ENCODE measurements around the gene SPECC1L. TPM values are rescaled to one million over a fixed set of nuclear protein-coding genes. Genes with fewer than 3 reads are reported as not detected.
"Not testable (repeated sequence)": the region's sequence is repeated elsewhere in the genome, so short reads cannot be mapped to it uniquely, and the experiment has no call there.

The SPECC1L gene
- total RNA-seq, 2 donors from 2014 or later: 39.6 to 63.2 TPM

DNA sequence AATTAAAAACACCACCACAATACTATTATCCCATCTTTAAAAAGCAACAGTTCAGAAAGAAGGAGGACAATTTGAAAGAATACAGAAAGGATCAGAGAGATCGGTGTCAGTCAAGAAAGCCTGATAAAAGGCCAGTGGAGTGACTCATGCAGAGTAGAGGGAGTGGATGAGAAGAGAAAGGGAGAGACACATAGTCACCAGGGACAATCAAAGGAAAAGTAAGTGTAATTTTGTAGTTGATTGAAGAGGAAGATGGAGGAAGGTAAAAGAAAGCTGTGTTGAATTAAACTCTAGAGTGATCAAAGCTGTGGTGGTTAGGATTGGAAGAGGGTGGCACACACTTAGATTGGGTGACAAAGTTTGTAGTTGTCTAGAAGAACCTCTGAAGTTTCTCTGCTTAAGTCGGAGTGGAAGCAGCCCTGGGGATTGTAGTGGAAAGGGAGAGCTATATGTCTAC lies 14.1 kb downstream of the SPECC1L start:
- 74% methylated on average over 2 of the region's 2 CpGs for WGBS
- no peak for TF ChIP-seq POLR2AphosphoS5 (IDR thresholded peaks at IDR 0.05)
- TF ChIP-seq POLR2A (IDR thresholded peaks at IDR 0.05): no peak
- DNase-seq (ENCODE audit: low spot score): no peak
- Histone ChIP-seq H3K27me3 (replicated peaks; ENCODE audit: insufficient read depth) (no peaks in the 10 kb centered on the region), H3K9me3 (no peaks in the 10 kb centered on the region), H3K4me1 (replicated peaks) (peaks cover 7% of the 10 kb centered on the region), H3K36me3 (no peaks in the 10 kb centered on the region), H3K4me3 (no peak overlapping the region), H3K27ac (no peak overlapping the region)
- intact Hi-C loops (cut with DNase I): loop anchor here (10.0 kb wide), 1 partner anchor 130 kb away; no protein-coding TSS in a partner anchor

DNA sequence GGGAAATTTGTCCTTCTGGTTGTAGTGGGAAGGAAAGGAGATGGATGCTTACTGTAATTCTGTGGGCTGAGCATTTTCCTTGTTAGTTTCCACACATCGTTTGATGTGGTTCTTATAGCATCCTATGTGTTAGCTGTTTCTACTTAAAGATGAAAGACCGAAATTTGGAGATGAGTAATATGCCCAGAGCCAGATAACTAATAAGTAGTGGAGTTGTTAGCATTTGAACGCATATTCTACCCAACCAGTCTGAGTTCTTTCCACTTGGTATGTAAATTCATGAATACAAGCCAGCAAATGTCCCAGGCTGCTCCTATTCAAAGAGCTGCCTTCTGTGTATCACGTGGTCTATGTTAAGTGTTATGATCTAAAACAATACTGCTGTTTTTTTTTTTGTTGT lies 14.6 kb downstream of the SPECC1L start:
- 66% methylated on average over 4 of the region's 4 CpGs for WGBS
- no peak for DNase-seq (ENCODE audit: low spot score)
- intact Hi-C loops (cut with DNase I): loop anchor here (10.0 kb wide), 1 partner anchor 130 kb away; no protein-coding TSS in a partner anchor
- Histone ChIP-seq H3K36me3 (no peaks in the 10 kb centered on the region), H3K9me3 (no peaks in the 10 kb centered on the region), H3K27me3 (replicated peaks; ENCODE audit: insufficient read depth) (no peaks in the 10 kb centered on the region), H3K4me1 (replicated peaks) (peaks cover 7% of the 10 kb centered on the region), H3K27ac (no peak overlapping the region), H3K4me3 (no peak overlapping the region)
- TF ChIP-seq, protein P1, sequence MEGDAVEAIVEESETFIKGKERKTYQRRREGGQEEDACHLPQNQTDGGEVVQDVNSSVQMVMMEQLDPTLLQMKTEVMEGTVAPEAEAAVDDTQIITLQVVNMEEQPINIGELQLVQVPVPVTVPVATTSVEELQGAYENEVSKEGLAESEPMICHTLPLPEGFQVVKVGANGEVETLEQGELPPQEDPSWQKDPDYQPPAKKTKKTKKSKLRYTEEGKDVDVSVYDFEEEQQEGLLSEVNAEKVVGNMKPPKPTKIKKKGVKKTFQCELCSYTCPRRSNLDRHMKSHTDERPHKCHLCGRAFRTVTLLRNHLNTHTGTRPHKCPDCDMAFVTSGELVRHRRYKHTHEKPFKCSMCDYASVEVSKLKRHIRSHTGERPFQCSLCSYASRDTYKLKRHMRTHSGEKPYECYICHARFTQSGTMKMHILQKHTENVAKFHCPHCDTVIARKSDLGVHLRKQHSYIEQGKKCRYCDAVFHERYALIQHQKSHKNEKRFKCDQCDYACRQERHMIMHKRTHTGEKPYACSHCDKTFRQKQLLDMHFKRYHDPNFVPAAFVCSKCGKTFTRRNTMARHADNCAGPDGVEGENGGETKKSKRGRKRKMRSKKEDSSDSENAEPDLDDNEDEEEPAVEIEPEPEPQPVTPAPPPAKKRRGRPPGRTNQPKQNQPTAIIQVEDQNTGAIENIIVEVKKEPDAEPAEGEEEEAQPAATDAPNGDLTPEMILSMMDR (IDR thresholded peaks at IDR 0.05): no peak
- TF ChIP-seq POLR2A (IDR thresholded peaks at IDR 0.05): no peak

DNA sequence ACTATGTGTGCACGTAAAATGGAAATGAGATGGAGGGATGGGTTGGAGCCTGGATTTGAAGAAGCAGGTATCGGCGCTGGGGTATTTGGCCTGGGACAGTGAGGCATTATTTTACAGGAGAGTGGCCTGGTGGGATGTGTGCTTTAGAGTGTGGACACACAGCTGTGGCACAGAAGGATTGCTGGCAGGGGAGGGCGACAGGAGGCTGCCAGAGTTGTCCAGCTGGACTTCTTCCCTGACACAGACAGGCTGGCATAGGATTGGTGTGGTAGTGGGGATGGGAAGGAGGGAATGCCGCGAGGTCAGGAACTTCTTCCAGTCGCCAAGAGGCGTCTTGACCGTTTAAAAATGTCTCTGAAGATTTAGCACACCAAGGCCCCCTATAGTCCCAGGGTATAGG lies 16.6 kb downstream of the SPECC1L start:
- not testable (repeated sequence) for H3K27me3 ChIP-seq (replicated peaks; ENCODE audit: insufficient read depth); H3K4me3 ChIP-seq; DNase-seq (ENCODE audit: low spot score); H3K9me3 ChIP-seq; H3K36me3 ChIP-seq
- Histone ChIP-seq H3K27ac (peak overlapping the region in 1 of 2 donors; percentile 19), H3K4me1 (replicated peaks) (peaks cover 19% of the 10 kb centered on the region)
- intact Hi-C loops (cut with DNase I): loop anchor here (10.0 kb wide), 1 partner anchor 128 kb away; no protein-coding TSS in a partner anchor
- 74% methylated on average over 5 of the region's 9 CpGs for WGBS

GRCh38 chr22:24287801-24288200 lies 17.2 kb downstream of the SPECC1L start:
- intact Hi-C loops (cut with DNase I): loop anchor here (10.0 kb wide), 1 partner anchor 127 kb away; no protein-coding TSS in a partner anchor
- peaks cover 19% of the 10 kb centered on the region for H3K4me1 ChIP-seq (replicated peaks)
- H3K9me3 ChIP-seq; H3K36me3 ChIP-seq; H3K27me3 ChIP-seq (replicated peaks; ENCODE audit: insufficient read depth); H3K4me3 ChIP-seq; DNase-seq (ENCODE audit: low spot score): not testable (repeated sequence)
- WGBS: 61% methylated on average over 6 of the region's 6 CpGs
- H3K27ac ChIP-seq: peak overlapping the region in 1 of 2 donors; percentile 19

DNA sequence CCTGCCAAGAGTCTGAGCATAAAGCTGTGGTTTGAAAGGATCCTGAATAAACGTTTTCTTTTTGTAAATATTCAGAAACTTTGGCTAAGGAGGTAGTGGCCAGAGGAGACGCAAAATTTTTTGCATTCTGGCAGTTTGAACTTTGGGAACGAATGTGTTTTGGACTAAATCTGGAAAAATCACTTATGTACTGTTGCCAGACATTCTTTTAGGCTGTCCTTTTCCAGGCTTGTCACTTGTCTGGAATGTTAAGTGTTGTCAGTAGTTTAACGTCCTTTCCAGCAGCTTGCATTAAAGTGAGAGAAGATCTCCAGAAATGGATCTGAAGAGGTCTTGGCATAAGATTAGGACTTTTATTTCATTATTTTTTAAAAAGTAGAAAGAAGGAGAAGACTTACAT lies 18.5 kb downstream of the SPECC1L start:
- 10% methylated on average over 4 of the region's 4 CpGs for WGBS
- H3K27ac ChIP-seq: peak overlapping the region in 1 of 2 donors; percentile 49
- no peak for TF ChIP-seq POLR2A (IDR thresholded peaks at IDR 0.05)
- TF ChIP-seq, protein P1 (IDR thresholded peaks at IDR 0.05): no peak
- TF ChIP-seq POLR2AphosphoS5 (IDR thresholded peaks at IDR 0.05): no peak
- no peaks in the 10 kb centered on the region for H3K9me3 ChIP-seq
- DNase-seq (ENCODE audit: low spot score): no peak
- H3K27me3 ChIP-seq (replicated peaks; ENCODE audit: insufficient read depth): no peaks in the 10 kb centered on the region
- no peaks in the 10 kb centered on the region for H3K36me3 ChIP-seq
- H3K4me1 ChIP-seq (replicated peaks): peaks cover 22% of the 10 kb centered on the region
- intact Hi-C loops (cut with DNase I): loop anchor here (10.0 kb wide), 1 partner anchor 126 kb away; no protein-coding TSS in a partner anchor
- H3K4me3 ChIP-seq: no peak overlapping the region

- 10% methylated on average over 4 of the region's 4 CpGs for WGBS
- peaks cover 22% of the 10 kb centered on the region for H3K4me1 ChIP-seq (replicated peaks)
Measured at GRCh38 chr22:24289741-24290163, 19.1 kb downstream of the SPECC1L start.

More at GRCh38 chr22:24289741-24290163, 19.1 kb downstream of the SPECC1L start:
- no peak for TF ChIP-seq POLR2A (IDR thresholded peaks at IDR 0.05)
- no peak for TF ChIP-seq POLR2AphosphoS5 (IDR thresholded peaks at IDR 0.05)
- TF ChIP-seq, protein P1 (IDR thresholded peaks at IDR 0.05): no peak
- Histone ChIP-seq H3K27me3 (replicated peaks; ENCODE audit: insufficient read depth) (no peaks in the 10 kb centered on the region), H3K4me3 (no peak overlapping the region), H3K27ac (peak overlapping the region; percentile 47 to 49), H3K9me3 (no peaks in the 10 kb centered on the region), H3K36me3 (no peaks in the 10 kb centered on the region)
- intact Hi-C loops (cut with DNase I): loop anchor here (10.0 kb wide), 1 partner anchor 125 kb away; no protein-coding TSS in a partner anchor
- DNase-seq (ENCODE audit: low spot score): no peak

Measured in prostate gland (tissue), 2 donors.